Measurements from ENCODE around the gene CCDC136.
A peak's percentile ranks its signal among the peaks of the same experiment; 100 is the strongest.

CCDC136 gene

DNA sequence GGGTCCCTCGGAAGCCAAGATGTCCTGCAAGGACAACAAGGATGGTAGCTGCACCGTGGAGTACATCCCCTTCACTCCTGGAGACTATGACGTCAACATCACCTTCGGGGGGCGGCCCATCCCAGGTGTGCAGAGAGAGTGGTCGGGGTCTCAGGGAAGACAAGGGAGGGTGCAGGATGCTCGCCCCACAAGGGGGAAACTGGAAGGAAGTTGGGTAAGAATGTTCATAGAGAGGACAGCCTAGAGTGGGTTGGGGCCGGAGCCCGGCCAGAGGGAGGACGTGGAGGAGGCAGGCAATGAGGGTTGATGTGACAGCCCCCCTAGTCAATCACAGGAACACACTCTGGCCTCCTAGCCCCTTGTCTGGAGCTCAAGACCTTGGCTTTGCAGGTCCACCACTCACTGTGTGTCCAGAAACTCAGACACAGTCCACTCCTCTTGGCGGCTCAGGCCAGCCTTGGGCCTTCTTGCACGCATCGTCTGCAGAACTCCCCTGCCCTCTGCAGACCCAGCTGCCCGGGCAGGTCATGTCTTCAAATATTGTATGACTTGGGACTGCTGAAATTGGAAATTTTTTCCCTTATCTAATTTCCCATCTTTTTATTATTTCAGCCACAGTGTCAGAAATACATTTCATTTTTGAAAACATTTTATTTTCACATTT, 55.1 kb downstream of the CCDC136 start:
- no peak for DNase-seq

DNA sequence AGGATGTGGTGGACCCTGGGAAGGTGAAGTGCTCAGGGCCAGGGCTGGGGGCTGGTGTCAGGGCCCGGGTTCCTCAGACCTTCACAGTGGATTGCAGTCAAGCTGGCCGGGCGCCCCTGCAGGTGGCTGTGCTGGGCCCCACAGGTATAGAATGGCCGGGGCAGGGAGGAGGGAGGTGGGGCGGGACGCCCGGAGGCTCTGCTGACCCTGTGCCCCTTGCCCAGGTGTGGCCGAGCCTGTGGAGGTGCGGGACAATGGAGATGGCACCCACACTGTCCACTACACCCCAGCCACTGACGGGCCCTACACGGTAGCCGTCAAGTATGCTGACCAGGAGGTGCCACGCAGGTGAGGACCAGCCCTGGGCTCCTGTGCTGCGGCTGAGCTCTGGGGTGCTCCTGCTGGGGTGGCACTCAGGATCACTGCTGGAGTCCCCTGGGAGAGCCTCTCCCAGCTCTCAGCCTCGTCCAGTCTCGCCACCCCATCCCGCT, 56.0 kb downstream of the CCDC136 start:
- no peak for DNase-seq

DNA sequence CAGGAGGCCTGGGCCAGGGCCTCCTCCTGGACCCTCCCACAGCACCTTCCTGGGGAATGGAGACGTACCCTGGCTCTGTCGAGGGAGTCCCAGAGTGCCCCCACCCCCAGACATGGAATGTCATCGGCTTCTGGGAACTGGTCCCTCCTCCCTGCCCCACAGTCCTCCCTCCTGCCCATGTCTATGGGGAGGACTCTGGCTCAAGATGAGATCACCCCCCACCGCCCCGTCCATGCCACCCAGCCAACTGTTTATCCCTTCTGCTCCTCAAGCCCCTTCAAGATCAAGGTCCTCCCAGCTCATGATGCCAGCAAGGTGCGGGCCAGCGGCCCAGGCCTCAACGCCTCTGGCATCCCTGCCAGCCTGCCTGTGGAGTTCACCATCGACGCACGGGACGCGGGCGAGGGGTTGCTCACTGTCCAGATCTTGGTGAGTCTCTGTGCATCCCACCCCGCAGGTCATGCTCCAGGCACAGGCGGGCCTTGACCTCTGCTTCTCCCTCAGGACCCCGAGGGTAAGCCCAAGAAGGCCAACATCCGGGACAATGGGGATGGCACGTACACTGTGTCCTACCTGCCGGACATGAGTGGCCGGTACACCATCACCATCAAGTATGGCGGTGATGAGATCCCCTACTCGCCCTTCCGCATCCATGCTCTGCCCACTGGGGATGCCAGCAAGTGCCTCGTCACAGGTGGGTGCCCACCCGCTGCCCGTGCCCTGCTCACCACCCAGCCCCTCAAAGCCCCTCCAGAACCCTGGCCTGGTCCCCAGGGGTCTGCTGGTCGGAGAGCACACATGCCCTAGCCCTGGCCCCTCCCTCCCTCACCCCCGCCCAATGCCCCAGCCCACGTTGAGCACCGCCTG, 56.8 kb downstream of the CCDC136 start:
- DNase-seq: no peak

DNA sequence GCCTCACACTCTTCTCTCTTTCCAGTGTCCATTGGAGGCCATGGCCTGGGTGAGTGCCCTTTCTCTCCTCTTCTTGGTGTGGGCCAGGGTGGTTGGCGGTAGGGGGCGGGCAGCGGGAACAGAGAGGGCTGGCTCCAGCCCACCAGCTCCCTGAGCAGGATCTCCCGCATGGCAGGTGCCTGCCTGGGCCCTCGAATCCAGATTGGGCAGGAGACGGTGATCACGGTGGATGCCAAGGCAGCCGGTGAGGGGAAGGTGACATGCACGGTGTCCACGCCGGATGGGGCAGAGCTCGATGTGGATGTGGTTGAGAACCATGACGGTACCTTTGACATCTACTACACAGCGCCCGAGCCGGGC, 57.4 kb downstream of the CCDC136 start:
- DNase-seq: no peak

DNA sequence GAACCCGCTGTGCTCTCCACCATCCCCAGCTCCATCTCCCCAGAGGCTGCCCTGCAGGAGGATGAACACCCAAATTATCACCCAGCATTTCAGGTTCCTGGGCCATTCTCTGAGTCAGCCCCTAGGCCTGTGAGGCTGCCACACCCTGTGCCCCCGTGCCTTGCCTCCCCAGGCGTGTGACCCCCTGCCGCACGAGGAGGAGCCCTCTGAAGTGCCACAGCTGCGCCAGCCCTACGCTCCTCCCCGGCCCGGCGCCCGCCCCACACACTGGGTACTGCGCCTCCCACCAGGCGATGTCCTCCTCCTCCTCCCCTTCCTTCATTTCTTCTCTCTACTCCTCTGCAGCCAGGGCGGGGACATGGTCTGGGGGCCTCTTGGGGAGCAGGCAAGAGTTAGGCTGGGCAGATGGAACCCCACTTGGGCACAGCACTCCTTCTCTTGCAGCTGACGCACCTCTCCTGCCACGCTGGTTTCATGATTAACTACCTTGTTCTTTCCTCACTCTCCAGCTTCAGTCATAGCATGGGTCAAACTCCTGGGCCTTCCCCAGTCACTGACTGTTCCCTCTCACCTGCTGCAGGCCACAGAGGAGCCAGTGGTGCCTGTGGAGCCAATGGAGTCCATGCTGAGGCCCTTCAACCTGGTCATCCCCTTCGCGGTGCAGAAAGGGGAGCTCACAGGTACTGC, 58.2 kb downstream of the CCDC136 start:
- no peak for DNase-seq

DNA sequence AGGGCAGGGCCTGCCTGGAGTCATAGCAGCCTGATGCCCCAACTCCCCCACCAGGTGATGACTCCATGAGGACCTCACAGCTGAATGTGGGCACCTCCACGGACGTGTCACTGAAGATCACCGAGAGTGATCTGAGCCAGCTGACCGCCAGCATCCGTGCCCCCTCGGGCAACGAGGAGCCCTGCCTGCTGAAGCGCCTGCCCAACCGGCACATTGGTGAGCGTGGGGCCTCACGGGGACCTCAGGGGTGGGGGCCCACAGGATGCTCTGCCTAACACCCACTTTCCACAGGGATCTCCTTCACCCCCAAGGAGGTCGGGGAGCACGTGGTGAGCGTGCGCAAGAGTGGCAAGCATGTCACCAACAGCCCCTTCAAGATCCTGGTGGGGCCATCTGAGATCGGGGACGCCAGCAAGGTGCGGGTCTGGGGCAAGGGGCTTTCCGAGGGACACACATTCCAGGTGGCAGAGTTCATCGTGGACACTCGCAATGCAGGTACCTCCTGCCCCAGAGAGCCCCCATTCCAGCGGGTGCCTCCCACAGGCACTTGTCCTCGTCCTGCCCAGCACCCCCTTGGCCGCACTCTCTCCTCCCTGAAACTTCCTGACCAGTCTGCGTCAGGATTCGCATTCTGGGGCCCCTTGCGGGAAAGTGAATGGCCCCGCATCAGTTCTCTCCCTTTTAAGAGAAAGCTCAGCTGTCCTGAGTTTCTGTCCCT, 60.9 kb downstream of the CCDC136 start:
- no peak for DNase-seq

- no peak for DNase-seq
Observed at GRCh38 chr7:128853799-128854198, 62.0 kb downstream of the CCDC136 start.

GRCh38 chr7:128854396-128854795, 62.6 kb downstream of the CCDC136 start:
- no peak for DNase-seq

DNA sequence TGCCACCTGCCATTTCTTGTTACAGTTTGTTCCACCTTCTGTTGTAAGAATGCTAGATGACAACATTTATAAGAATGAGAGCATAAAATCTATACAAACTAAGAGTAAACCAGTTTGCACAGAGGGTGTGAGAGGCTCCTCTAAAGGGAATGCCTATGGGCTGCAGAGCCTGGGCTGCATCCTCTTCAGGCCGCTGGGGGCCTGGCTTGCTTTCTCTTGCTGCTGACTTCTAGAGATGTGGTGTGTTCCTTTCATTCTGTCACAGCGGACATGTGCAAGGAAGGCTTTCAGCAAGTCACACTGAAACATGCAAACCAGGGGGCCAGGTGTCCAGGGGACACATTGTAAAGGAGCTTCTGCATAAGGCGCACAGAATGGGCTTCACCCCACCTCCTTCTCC, 63.8 kb downstream of the CCDC136 start:
- no peak for DNase-seq

DNA sequence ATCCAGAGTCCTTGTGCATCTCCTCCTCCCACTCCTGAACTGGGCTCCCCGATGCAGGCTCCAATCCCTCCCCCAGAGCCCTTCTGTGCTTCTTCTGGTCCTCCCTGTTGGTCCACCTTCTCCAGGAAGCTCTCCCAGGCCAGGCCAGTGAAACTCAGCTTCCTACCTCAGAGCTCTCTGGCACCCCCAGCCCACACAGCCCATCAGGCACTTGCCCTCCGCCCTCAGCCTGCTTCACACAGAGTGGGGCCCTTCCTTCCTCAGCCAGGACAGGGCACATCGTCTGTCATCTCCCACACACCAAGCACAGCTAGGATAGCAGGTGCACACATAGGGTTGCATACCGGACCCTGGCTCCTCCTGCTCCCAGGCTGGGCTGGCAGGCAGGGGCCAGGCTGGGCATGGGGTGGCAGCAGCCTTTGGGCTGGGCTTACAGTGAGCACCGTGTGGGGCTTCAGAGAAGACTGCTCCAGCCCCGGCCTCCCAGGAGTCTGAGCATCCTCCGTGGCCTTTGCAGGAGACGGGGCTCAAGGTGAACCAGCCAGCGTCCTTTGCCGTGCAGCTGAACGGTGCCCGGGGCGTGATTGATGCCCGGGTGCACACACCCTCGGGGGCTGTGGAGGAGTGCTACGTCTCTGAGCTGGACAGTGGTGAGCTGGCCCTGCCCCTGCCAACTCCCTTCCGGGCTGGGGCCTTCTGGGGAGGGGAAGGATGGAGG, 64.4 kb downstream of the CCDC136 start:
- no peak for DNase-seq

GRCh38 chr7:128858380-128859231, 66.8 kb downstream of the CCDC136 start:
- DNase-seq: no peak

DNA sequence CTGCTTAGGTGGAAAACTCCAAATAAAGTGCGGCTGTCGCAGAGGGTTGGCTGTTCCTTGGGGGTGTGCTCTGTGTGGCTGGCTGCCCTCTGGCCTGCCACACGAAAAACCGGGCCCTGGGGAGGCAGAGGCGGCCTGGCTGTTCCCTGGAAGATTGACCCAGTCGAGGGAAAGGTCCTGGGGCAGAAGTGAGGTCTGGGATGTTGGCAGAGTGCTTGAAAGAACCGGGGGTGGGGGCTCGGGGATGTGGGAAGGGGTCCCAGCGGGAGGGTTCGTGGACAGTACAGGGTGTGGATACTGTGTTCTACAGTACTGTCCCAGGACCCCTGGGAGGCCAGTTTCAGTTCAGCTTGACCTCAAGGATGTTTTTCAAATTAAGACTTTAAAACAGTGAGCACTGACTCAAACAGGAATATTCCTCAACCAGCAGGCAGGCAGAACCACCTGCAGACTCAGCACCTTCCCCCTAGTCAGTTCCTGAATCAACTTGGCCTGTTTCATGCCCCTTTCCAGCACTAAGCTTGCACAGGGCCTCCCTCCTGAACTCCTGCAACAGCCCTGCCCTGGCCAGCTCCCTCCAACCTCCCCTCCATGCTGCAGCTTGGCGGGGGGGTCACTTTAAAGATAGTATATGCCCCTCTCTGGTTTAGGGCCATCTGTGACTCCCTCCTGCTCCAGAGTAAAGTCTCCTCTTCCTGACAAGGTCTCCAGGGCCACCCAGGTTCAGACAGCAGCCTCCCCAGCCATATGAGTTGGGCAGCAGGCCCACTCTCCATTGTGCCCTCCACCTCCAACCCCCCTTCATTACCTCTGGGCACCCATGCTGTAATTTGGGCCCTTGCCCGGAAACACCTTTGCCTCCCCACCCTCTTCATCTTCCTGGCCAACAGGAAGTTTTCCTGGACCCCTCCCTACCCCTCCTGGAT, 67.7 kb downstream of the CCDC136 start:
- DNase-seq: no peak

DNA sequence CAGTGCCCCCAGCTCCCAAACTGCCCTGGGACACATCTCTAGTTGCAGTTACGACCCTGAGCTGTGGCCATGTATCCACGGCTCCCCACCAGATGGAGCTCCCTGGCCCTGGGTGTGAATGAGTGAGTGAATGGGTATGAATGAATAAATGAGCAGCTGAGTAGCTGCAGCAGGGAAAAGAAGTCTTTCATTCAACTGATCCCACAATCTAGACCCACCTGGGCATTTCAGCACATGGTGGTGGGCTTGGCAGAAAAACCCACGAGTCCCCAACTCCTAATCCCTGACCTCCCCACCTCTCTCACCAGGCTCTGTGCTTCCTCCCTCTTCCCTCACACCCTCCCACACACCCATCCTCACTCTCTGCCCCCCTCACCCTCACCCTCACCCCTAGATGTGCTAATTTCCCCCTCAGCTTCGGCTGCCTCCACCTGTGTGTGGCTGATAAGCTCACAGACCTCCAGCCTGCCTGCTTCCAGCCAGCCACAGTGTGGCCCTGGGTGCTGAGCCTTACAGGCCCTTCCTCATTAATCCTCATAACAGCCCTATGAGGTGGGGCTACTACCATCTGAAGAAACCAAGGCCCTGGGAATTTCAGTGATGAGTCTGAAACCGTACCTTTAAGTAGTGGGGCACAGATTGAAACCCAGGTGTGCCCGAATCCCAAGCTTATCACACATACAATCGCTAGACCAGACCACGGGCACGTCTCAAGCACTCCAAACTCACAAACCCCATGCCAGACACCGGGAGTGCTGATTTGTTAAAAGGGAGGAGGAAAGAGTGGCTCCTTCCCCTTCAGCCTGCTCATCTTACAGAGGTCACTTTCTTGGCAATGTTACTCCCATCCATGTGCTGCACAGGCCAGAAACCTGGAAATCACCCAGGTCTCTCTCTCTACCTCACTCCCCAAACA, 68.6 kb downstream of the CCDC136 start:
- DNase-seq: no peak

GRCh38 chr7:128861957-128862570, 70.3 kb downstream of the CCDC136 start:
- DNase-seq: no peak

- peak; percentile 94 for DNase-seq
Observed at GRCh38 chr7:128862571-128863432, 71.0 kb downstream of the CCDC136 start, which contains the start of gene ATP6V1F. TSS of gene ATP6V1F (plus strand) at chr7:128862856. CDS start at chr7:128862905, 49 bp downstream.

- no peak for DNase-seq
Observed at GRCh38 chr7:128863433-128863989, 71.7 kb downstream of the CCDC136 start.

- no peak for DNase-seq
Observed at GRCh38 chr7:128865303-128865702, 73.5 kb downstream of the CCDC136 start.

Measured in NCI-H2081 treated with DMSO at 0.1 percent for 48 hours (cell line).